ENCODE results near the gene TMA7. TPM values are rescaled to one million over a fixed set of nuclear protein-coding genes. Genes with fewer than 3 reads are reported as not detected.

TMA7 gene
- total RNA-seq, 1 experiment from 2014 or later: 348 TPM

GRCh38 chr3:48492461-48493202 is 52.6 kb downstream of the TMA7 start:
- no peaks in the 10 kb centered on the region for H3K9me3 ChIP-seq
- peak; percentile 33 for DNase-seq

GRCh38 chr3:48493203-48493501 is 53.1 kb downstream of the TMA7 start:
- Histone ChIP-seq H3K4me3 (no peak overlapping the region), H3K27me3 (no peaks in the 10 kb centered on the region), H3K36me3 (peaks cover 2% of the 10 kb centered on the region; the same call in 1 of the 2 replicates), H3K9me3 (no peaks in the 10 kb centered on the region)
- DNase-seq: peak; percentile 22

More at GRCh38 chr3:48492461-48493202, 52.6 kb downstream of the TMA7 start:
- Histone ChIP-seq H3K27me3 (no peaks in the 10 kb centered on the region), H3K36me3 (no peaks in the 10 kb centered on the region), H3K4me3 (no peak overlapping the region)

Other genes with a start within 250 kb of the TMA7 start
- gene CAMP, start 216.8 kb upstream of the TMA7 start, total RNA-seq (2014; rRNA removed; shearing (Covaris generic); ENCODE audit: low replicate concordance): not detected in 2 replicates
- gene ZNF589, start 199.2 kb upstream of the TMA7 start, total RNA-seq (2014; rRNA removed; shearing (Covaris generic); ENCODE audit: low replicate concordance): 3.0 and 4.5 TPM in 2 replicates
- gene NME6, start 138.9 kb upstream of the TMA7 start, total RNA-seq (2014; rRNA removed; shearing (Covaris generic); ENCODE audit: low replicate concordance): 14.9 and 42.4 TPM in 2 replicates
- gene SPINK8, start 106.6 kb upstream of the TMA7 start, total RNA-seq (2014; rRNA removed; shearing (Covaris generic); ENCODE audit: low replicate concordance): not detected in 2 replicates
- not detected in 2 replicates for gene FBXW12, start 68.0 kb upstream of the TMA7 start, total RNA-seq (2014; rRNA removed; shearing (Covaris generic); ENCODE audit: low replicate concordance)
- 1.6 and 7.0 TPM in 2 replicates for gene PLXNB1, start 10.2 kb upstream of the TMA7 start, total RNA-seq (2014; rRNA removed; shearing (Covaris generic); ENCODE audit: low replicate concordance)
- 26.9 and 28.6 TPM in 2 replicates for gene CCDC51, start 138 bp upstream of the TMA7 start, total RNA-seq (2014; rRNA removed; shearing (Covaris generic); ENCODE audit: low replicate concordance)
- gene ATRIP, start 6.5 kb downstream of the TMA7 start, total RNA-seq (2014; rRNA removed; shearing (Covaris generic); ENCODE audit: low replicate concordance): 6.8 and 25.3 TPM in 2 replicates
- gene SHISA5, start 63.9 kb downstream of the TMA7 start, total RNA-seq (2014; rRNA removed; shearing (Covaris generic); ENCODE audit: low replicate concordance): 94.4 and 113 TPM in 2 replicates
- gene PFKFB4, start 116.5 kb downstream of the TMA7 start, total RNA-seq (2014; rRNA removed; shearing (Covaris generic); ENCODE audit: low replicate concordance): 0.84 and 3.2 TPM in 2 replicates
- gene UCN2, start 123.5 kb downstream of the TMA7 start, total RNA-seq (2014; rRNA removed; shearing (Covaris generic); ENCODE audit: low replicate concordance): 1.1 TPM in 1 of 2 replicates, not detected in the other
- gene COL7A1, start 155.1 kb downstream of the TMA7 start, total RNA-seq (2014; rRNA removed; shearing (Covaris generic); ENCODE audit: low replicate concordance): 1.3 and 12.2 TPM in 2 replicates
- 199 and 243 TPM in 2 replicates for gene UQCRC1, start 169.4 kb downstream of the TMA7 start, total RNA-seq (2014; rRNA removed; shearing (Covaris generic); ENCODE audit: low replicate concordance)
- not detected in 2 replicates for gene TMEM89, start 181.5 kb downstream of the TMA7 start, total RNA-seq (2014; rRNA removed; shearing (Covaris generic); ENCODE audit: low replicate concordance)
- gene SLC26A6, start 195.2 kb downstream of the TMA7 start, total RNA-seq (2014; rRNA removed; shearing (Covaris generic); ENCODE audit: low replicate concordance): 4.4 and 9.7 TPM in 2 replicates
- gene CELSR3, start 222.6 kb downstream of the TMA7 start, total RNA-seq (2014; rRNA removed; shearing (Covaris generic); ENCODE audit: low replicate concordance): 0.05 and 0.16 TPM in 2 replicates
- 2.0 and 4.8 TPM in 2 replicates for gene NCKIPSD, start 245.7 kb downstream of the TMA7 start, total RNA-seq (2014; rRNA removed; shearing (Covaris generic); ENCODE audit: low replicate concordance)